PC-9 (cell line): ENCODE results near the gene RAD1.

Experiments
- EZH2 ChIP-seq: fragments of 200-600 bp; sonication (generic); IDR thresholded peaks from 2 replicates; pipeline ENCODE4 v1.8.0; 2017; ENCODE audit warnings: antibody characterized with exemption, low read depth
- TF ChIP-seq, protein P1 (sequence below): fragments of 200-600 bp; sonication (generic); conservative IDR thresholded peaks from 2 replicates; pipeline ENCODE4 v1.6.1; 2017; ENCODE audit warnings: mixed run types, antibody characterized with exemption, mild to moderate bottlenecking, moderate library complexity

DNA sequence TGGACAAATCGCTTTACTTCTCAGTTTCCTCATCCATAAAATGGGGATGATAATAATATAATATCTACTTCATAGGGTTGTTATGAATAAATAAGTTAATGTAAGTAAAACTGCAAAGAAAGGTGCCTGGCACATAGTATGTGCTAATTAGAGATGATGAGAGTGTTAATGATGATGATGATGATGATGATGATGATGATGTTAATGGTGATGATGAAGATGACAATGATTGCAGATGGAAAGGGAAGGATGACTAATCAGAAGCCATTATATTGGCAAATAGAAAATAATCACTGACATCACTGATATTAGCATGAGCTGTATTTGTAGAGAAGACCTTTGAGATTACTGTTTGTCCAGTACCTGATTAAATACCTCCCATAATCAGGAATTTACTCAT is 20.6 kb downstream of the RAD1 start:
- TF ChIP-seq, protein P1, sequence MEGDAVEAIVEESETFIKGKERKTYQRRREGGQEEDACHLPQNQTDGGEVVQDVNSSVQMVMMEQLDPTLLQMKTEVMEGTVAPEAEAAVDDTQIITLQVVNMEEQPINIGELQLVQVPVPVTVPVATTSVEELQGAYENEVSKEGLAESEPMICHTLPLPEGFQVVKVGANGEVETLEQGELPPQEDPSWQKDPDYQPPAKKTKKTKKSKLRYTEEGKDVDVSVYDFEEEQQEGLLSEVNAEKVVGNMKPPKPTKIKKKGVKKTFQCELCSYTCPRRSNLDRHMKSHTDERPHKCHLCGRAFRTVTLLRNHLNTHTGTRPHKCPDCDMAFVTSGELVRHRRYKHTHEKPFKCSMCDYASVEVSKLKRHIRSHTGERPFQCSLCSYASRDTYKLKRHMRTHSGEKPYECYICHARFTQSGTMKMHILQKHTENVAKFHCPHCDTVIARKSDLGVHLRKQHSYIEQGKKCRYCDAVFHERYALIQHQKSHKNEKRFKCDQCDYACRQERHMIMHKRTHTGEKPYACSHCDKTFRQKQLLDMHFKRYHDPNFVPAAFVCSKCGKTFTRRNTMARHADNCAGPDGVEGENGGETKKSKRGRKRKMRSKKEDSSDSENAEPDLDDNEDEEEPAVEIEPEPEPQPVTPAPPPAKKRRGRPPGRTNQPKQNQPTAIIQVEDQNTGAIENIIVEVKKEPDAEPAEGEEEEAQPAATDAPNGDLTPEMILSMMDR = no peak
- no peak for TF ChIP-seq EZH2
